ENCODE results near the gene NFS1. TPM values are rescaled to one million over a fixed set of nuclear protein-coding genes. Genes with fewer than 3 reads are reported as not detected.

NFS1 gene
- total and polyA plus RNA-seq, 2 of the 8 experiments (the other 6 are each of a cell fraction or from before 2014, with no cell fraction given), result 26.1 to 38.8 TPM

- H3K4me2 ChIP-seq (ENCODE audit: insufficient read depth in 1 of 2, low read depth in 2 of 2, low read length in 2 of 2), result no peak overlapping the region
- H3K9ac ChIP-seq (replicated peaks in 1 of 4; ENCODE audit: extremely low read depth in 1 of 4, low read depth in 3 of 4, low read length in 3 of 4), result no peak overlapping the region
- H3K23me2 ChIP-seq (ENCODE audit: low read depth, low read length), result no peaks in the 10 kb centered on the region
- H4K8ac ChIP-seq (ENCODE audit: extremely low read depth, insufficient read depth, low read length), result no peak overlapping the region
- FAIRE-seq (no peak), DNase-seq (ENCODE audit: low read depth in 1 of 2, low spot score in 2 of 2) (no peak)
- H3K23ac ChIP-seq (ENCODE audit: insufficient read length), result no peak overlapping the region
- no peaks in the 10 kb centered on the region for H3K9me3 ChIP-seq (ENCODE audit: insufficient read depth in 2 of 2, low read depth in 1 of 2, low read length in 1 of 2)
- no peaks in the 10 kb centered on the region for H3K27me3 ChIP-seq (replicated peaks in 1 of 4; ENCODE audit: control insufficient read depth in 3 of 4, extremely low read depth in 1 of 4, insufficient read depth in 3 of 4, low read length in 3 of 4)
- H3K79me2 ChIP-seq (ENCODE audit: control insufficient read depth in 1 of 2, insufficient read depth in 2 of 2, low read length in 2 of 2), result peaks cover 8 to 95% of the 10 kb centered on the region in 2 experiments
- peaks cover 19 to 30% of the 10 kb centered on the region in 2 experiments for H4K20me1 ChIP-seq (replicated peaks in 1 of 2; ENCODE audit: control insufficient read depth in 1 of 2, insufficient read depth in 2 of 2, low read length in 2 of 2)
- H2BK5ac ChIP-seq (ENCODE audit: low read depth, low read length), result no peak overlapping the region
- H2AFZ ChIP-seq (ENCODE audit: low read length), result no peak overlapping the region
- no peak overlapping the region for H2BK15ac ChIP-seq (ENCODE audit: low read length)
- H4K5ac ChIP-seq (ENCODE audit: insufficient read length, low read depth, low read length), result no peak overlapping the region
- H3K79me1 ChIP-seq (ENCODE audit: low read depth, low read length), result no peaks in the 10 kb centered on the region; the same call in 1 of the 2 replicates
- no peaks in the 10 kb centered on the region for H3K4me1 ChIP-seq (replicated peaks in 1 of 4; ENCODE audit: control insufficient read depth in 3 of 4, insufficient read depth in 4 of 4, low read length in 3 of 4)
- H2BK120ac ChIP-seq (replicated peaks; ENCODE audit: low read depth, low read length), result no peak overlapping the region
- H3K27ac ChIP-seq (ENCODE audit: low read depth, low read length), result no peak overlapping the region
- H3K4me3 ChIP-seq (ENCODE audit: extremely low read depth in 1 of 4, insufficient read depth in 2 of 4, low read depth in 3 of 4, low read length in 4 of 4), result no peak overlapping the region
- peaks cover 52 to 100% (median 90%) of the 10 kb centered on the region in 4 experiments for H3K36me3 ChIP-seq (ENCODE audit: control insufficient read depth in 2 of 4, insufficient read depth in 4 of 4, low read length in 3 of 4)
- H2BK12ac ChIP-seq (ENCODE audit: low read depth, low read length), result no peak overlapping the region
- no peak overlapping the region for H2AK5ac ChIP-seq (ENCODE audit: low read depth, low read length)
- CTCF ChIA-PET (ENCODE audit: partially characterized antibody), result no interaction called here
- H4K91ac ChIP-seq (replicated peaks; ENCODE audit: insufficient read length, low read length), result no peak overlapping the region
- H3K18ac ChIP-seq (ENCODE audit: extremely low read depth, low read length), result no peak overlapping the region
- POLR2A ChIA-PET (ENCODE audit: partially characterized antibody), result interaction anchor here (0.6 to 45.3 kb wide), 7 partner anchors 2 to 1150 kb away, joined by 3 to 2341 read pairs (median 4); partner anchors contain the start of genes NFS1, PHF20, RBM39 and ROMO1
- TF ChIP-seq ATF2 (IDR thresholded peaks at IDR 0.05; ENCODE audit: low read length) (no peak), SP1 (IDR thresholded peaks at IDR 0.05; ENCODE audit: low read depth, low read length) (no peak), TCF12 (IDR thresholded peaks at IDR 0.05; ENCODE audit: low read depth, low read length) (no peak), EP300 (IDR thresholded peaks at IDR 0.05; ENCODE audit: borderline replicate concordance in 1 of 2, low read depth in 2 of 2, low read length in 2 of 2) (no peak)
- no peak overlapping the region for H3K56ac ChIP-seq (replicated peaks; ENCODE audit: insufficient read length, low read depth, low read length)
- no peak overlapping the region for H3K14ac ChIP-seq (ENCODE audit: insufficient read length)
- H2BK20ac ChIP-seq (ENCODE audit: low read length), result no peak overlapping the region
- WGBS, 2 experiments (ENCODE audit: extremely low coverage in 1 of 2, insufficient coverage in 1 of 2, insufficient read length in 1 of 2, insufficient replicate concordance in 2 of 2, low coverage in 1 of 2, low lambda C conversion rate in 2 of 2, missing lambda C conversion rate in 1 of 2), result 85% methylated on average over 1 of the region's 1 CpG; no CpG with 5 or more reads in 1 of the 2 experiments
- H3K4ac ChIP-seq (replicated peaks; ENCODE audit: insufficient read length, low read depth, low read length), result no peak overlapping the region
These were observed 33.5 kb upstream of the NFS1 start for GRCh38 chr20:35732644-35732982.
